Activated CD4-positive, alpha-beta T cell treated with anti-CD3 and anti-CD28 coated beads for 1 hour (primary cell): ENCODE measurements around the gene RPS14.

Experiments used
- DNase-seq: peaks from one replicate; pipeline ENCODE4 v3.0.0-alpha.2; 2020

RPS14 gene

DNA sequence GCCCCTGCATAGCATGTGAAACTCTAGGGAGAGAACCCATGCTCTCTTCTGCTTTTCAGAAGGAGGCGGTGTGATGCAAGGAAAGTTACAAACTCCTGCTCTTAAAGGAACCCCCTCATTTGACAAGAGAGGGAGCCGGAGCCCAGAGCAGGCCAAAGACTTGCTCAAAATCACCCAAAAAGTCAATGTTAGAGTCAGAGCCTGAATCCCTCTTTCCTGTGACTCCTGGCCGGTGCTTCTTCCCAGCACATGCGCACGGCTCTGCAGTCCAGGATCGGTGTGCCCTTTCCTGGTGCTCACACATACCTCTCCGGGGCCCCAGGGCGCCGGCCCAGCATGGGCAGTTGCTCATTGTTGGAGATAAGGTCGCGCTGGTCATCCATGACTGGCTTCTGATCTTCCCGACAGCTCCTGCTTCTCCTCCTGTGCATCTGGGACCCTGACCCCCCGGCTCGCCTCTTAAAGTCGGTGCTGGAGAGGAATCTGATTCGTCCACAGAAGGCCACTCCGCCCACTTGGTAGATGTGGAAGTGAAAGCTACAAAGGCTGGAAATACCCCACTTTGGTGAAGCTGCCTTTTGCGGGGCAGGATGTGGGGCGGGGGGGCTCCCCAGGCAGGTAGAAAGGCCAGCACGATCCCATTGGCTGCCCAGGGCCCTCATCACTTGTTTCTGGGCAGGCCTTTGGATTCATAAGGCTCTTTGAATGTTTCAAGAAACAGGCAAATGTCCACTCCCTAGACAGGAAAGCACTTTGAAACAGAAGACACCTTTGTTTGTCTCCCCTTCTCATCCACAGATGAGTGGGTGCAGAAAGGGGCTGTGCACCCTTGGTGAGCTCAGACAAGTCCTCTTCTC, 37.0 kb downstream of the RPS14 start, which contains the start of gene CD74:
Gene CD74 (minus strand): TSS at position 592 of the 857 bp plus-strand sequence. CDS start 161 bp downstream, at position 431.
- DNase-seq, result peak; percentile 84

DNA sequence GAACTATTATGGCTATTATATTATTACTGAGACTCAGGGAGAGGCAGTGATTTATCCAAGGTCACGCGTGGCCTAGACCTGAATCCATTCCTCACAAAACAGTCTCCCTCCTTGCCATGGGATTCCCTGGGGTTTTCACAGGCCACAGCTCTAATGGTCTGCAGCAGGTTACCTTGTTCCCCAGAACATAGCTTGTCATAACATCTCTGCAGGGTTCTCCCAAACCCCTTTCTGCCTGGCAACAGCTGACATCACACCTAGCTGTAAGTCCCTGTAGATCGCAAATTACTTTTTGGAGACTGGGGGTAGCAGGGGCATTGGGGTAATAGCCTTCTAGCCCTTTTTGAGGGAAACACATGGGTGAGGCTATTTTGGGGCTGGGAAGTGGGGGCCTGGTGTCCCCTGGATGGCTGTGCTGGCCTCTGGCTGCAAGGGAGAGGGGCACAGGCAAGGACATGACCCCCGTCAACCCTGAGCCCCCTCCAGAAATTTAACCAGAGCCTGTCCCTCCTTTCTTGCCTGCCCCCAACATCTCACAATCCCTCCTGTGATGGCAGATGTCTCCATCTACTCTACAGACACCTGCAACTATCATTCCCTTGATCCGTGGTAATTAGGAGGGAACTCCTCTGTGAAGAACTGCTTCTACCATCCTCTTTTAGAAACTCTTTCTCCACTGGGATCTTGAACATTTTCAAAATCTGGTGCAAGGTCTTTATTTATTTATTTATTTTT, 38.1 kb downstream of the RPS14 start:
- peak; percentile 48 for DNase-seq

DNA sequence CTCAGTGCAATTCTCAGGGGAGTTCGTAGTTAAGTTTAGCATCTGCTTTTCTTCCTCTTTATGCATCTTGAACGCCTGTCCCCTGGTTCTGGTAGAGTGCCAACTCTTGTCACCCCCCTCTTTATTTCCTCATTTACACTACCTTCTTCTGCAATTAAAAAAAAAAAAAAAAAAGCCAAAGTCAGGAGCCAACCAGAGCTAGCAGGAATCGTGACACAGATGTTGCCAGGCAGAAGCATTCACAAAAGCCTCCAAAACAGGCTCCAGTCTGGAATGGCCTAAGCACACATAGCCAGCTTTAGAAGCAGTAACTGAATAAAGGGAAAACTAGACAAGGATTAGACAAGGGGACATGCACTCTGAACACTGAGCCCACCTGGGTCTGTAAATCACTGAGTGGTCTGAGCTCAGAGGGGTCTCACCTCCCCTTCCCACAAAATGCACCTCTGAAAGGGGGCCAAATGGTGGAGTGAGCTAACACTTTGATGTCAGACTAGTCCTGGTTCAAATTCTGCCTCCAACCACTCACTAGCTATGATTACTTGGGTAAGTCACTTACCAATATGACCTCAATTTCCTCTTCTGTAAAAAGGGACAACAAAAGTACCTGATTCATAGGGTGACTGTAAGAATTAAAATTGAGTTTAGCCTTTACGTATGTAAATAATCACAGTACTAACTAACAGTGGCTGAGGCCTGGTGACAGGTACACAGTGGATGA, 38.9 kb downstream of the RPS14 start:
- DNase-seq, result peak; percentile 31

DNA sequence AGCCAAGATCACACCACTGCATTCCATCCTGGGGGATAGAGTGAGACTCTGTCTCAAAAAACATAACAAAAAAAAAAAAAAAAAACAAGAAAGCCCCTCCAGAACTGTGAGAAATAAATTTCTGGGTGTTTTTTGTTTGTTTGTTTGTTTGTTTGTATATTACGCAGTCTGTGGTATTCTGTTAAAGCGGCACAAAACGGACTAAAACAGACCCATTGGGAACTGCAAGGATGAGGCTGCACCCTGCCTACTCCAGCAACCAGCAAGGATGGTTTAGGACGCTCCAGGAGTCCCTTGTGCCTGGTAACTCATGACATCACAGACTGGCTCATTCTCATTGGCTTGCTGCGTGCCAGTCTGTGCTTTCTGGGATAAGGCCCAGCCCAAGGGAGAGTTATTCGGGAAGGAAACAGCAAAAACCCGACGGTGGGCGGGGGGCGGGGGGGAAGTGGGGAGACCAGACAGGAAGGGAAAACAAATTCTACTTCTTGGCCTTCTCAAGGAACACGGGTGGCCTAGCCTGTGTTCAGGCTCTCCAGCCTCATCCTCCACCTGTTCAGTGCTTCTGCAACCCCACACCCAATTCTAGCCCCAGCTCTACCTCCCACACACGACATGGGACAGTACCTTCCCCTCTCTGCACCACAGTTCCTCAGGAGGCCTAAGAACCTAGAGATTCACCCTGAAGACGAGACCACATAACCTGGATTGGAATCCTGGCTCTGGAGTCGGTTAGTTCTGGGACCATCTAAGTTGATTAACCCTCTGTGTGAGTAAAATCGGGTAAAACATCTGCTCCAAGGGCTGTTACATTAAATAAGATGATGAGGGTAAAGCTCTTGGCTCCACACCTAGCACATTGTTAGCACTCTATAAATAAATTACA, 39.7 kb downstream of the RPS14 start:
- DNase-seq, result no peak

DNA sequence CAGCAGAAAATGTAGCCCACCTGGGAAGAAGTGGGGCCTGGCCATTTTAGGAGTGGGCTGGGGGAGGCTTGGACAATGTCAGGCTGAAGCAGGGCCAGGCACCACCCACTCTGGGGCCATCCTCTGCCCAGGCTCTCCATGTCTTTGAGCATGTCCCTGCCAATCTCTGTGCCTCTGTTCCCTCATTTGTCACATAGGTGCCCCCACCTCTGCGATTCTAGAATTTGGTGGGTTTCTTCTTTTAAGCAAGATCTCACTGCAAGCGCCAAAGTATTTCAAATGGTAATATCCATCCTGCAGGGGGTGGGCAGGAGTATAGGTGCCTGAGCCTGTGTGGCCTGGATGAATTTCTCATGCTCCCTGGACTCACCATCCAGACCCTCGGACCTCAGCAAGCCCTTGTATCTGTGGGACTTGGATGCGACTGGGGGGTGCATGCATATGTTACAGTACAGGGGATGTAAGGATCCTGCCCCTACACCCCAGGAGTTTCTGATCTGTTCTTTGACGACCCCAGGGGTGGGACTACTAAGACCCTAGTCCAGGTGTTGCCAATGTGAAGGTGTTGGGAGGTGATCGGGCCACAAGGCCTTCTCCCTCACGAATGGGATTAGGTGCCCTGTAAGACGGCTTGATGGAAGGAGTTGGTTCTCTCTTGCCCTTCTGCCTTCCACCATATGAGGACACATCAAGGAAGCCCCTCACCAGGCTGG, 41.2 kb downstream of the RPS14 start:
- no peak for DNase-seq

DNA sequence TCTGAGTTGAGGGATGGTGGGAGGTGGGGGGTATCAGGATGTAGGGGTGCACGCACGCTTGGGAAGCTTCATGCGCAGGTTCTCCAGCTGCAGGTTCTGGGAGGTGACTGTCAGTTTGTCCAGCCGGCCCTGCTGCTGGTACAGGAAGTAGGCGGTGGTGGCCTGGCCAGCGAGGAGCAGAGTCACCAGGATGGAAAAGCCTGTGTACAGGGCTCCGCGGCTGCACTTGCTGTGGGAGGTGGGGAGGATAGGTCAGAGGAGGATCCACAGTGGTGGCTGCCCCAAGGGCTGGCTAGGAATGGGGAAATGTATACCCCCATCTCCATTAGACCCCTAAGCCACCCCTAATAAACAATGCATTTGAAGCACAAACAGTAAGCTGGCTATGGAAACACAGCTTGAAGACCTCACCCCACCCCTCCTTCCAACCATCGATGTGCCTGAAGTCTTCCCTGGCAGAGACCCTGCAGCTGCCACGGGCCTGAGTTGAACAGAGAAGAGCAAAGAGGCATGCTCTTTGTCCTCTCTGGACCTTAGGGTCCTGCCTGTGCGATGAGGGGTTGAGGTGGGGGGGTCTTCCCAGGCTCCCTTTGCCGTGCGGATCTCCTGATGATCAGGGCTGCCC, 42.3 kb downstream of the RPS14 start:
- DNase-seq, result no peak

DNA sequence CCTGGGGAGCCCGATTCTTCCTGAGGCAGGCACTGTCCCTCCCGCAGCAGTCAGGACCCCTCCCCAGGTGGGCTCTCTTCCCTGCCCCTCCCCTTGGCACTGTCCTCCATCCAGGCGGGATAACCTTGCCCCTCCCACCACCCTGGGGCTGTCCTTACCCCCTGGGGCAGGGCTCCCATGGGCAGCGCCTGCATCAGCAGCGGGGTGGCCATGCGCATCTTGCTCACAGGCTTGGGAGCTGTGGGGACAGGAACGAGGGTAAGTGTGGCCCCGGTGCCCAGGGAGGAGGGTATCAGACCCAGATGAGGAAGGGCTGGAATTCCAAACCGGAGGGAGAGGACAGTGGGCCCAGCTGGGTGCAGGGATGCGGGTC, 42.8 kb downstream of the RPS14 start:
- DNase-seq, result no peak

DNA sequence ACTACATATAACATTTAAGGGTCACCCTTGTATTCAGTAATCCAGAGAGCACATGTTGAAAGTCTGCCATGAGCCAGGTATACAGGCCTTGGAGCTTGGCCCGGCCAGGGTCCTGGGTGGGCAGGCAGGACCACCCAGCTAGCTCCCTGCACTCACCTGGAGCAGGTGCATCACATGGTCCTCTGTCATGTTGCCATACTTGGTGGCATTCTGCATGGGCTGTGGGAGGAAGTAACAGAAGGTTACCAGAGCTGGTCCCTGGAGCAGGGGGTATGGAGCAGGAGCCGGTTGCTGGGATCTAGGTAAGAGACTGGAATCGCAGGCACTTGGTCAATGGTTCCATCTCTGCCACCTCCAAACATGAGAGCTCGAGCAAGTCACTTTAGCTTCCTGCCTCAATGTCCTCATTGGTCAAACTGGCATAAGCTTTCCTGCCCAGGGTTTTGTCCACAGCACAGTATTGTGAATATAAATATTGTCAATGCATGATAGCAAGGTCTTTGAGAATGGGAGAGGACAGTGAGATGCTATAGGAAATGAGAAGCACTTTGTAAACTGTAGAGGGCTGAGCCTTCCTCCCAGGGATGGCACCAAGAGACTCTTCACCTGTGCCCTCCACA, 43.3 kb downstream of the RPS14 start:
- no peak for DNase-seq

DNA sequence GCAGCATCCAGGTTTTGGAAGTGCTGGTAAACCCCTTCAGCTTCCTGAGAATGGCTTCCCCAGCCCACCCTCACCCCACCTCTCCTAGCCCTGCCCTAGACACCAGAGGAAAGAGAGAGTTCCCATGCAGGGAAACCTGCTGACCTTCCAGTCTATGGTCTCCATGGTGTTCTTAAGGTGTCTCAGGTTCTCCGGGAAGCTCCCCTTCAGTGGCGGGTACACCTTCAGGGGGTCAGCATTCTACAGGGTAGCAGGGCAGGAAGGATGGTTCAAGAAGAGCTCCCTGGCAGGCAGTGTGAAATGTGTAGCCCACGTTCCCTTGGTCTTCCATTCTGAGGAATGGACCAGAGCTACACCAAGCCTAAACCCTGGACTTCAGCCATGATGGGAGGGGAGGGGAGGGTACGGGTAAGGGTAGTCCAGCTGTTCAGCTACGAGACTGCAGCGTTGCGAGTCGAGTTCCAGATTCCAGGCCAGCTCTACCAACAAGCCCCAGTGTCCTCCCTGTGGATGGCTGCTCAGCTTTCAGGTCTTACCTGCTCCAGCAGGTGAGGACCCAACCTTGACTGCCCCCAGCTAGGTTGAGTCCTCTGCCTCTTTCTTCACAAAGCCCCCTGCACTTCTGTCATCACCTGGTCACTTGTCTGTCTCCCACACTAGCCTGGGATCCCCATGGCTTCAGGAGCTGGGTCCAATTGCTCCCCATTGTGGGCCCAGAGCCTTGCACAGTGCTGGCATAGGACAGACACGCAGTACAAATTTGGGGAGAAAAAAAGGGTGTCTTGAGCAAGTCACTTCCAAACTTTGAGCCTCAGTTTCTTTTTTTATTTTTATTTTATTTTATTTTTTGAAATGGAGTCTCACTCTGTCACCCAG, 44.4 kb downstream of the RPS14 start:
- no peak for DNase-seq

DNA sequence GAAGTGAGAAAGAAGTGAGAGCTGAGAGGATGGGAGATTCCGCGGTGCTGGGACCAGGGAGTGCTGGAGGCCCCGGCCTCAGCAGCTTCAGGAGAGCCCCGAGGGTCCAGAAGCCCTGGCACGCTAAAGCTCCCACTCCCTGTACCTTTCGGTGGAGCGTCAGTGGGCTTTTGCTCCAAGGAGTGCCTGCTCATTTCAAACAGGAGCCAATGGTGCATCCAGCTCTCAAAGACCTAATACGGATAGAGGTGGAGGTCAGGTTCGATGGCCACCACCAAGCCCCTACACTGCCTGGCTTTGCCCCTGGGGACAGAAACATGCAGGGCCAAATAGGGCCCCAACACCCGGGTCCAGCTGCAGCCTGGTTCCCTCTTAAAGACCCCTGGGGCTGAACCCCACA, 45.0 kb downstream of the RPS14 start:
- no peak for DNase-seq

DNA sequence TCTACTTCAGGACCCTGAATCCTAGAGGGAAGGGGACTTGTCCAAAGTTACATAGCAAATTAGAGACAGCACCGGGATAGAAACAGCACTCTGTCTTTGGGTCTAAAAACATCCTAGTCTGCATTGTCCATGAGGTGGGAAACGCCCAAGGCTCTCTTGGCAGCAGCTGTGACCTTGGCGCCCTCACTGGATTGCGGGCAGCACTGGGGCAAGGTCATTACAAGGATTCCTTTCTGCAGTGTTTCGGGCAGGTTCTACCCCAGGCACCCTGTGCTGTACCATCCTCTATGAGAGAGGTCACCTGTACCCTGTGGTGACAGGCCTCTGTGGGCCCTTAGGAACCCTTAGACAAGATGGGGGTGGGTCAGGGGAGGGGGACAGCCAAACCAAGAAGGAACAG, 45.4 kb downstream of the RPS14 start:
- DNase-seq, result no peak

DNA sequence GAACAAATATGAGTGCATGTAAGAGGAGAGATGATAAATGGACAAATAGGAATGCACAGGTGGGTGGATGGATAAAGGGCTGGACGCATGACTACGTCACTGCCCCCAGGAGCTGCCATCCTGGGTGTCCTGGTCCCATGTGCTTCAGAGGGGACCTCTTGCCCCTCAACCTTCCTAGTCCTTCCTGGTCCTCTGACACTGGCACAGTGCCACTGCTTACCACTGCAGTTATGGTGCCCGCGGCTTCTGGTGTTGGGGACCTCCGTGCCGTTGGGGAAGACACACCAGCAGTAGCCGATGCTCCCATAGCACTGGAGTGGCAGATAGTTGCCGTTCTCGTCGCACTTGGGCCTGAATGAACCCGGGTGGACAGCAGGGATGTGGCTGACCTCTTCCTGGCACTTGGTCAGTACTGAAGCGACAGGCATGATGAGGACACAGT, 46.6 kb downstream of the RPS14 start:
- DNase-seq, result no peak

DNA sequence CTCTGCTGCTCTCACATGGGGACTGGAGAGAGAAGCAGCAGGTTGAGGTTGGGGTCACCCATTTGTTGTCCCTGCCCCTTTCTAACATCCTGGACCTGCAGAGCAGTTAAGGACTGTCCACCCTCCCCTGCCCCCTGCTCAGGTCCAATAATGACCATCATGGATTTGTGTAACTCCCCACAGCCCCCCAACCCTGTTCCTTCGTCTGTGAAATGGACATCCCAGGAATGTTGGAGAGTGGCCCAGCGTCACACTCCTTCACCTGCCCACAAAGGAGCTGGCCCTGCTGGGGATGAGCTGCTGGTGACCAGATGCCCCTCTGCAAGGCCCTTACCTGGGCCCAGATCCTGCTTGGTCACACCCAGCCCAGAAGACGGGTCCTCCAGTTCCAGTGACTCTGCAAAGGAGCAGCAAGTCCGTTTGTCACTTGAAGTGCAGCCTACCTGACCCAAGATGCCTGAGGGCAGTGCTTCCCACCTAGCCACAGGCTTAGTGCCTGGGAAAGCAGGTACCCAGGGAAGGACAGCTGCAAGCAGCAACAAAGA, 47.2 kb downstream of the RPS14 start:
- DNase-seq, result no peak

DNA sequence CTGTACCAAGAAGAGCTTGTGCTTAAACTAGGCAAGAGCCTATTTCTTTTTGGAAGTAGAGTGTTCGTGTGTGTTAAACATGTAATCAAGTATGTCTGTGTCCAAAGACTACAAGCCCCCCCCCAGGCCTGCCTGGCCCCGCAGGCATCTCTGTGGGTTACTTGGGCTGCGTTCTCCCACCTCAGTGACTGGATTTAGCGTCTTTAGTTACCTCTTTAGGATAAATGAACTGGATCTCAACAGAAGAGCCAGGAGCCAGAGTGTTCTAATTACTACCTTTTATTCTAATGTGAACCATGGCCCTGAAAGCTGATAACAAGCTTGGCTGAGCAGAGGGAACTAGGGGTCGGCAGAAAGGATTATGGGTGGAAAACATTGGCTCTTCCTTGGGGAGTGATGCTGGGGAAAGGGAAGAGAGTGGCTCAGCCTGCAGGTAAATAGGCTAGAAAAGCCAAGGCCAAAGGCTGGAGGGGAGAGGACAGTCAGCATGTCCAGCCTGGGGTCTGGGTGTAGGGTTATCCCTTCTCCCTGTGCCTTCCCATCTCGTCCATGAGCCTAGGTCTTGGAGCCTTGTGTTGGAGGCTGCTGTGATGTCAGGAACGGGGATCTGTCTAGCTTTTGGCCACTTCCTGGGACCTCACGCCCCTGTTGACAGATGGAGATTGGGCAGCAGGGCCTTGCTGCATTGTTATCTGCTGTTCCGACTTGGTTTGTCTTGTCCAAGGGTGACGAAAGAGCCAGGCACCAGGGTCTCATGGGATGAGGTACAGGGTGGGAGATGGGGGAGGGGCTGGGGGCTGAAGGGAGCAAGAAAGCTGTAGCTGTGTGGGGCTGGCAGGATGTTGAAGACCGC, 47.9 kb downstream of the RPS14 start:
- no peak for DNase-seq

DNA sequence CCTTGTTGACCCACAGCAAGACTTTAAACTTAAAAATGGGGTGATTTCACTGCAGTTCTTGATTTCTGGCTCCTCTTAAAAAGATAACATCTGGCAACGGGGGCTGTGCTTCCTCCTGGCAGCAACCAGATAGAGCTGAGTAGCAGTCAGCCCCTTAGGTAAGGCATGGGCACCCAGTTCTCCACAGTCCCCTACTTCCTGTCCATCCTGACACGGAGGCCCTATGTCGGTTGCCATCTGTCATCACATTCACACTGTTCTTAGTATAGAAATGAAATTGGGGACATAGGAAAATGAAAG, 48.5 kb downstream of the RPS14 start:
- no peak for DNase-seq

DNA sequence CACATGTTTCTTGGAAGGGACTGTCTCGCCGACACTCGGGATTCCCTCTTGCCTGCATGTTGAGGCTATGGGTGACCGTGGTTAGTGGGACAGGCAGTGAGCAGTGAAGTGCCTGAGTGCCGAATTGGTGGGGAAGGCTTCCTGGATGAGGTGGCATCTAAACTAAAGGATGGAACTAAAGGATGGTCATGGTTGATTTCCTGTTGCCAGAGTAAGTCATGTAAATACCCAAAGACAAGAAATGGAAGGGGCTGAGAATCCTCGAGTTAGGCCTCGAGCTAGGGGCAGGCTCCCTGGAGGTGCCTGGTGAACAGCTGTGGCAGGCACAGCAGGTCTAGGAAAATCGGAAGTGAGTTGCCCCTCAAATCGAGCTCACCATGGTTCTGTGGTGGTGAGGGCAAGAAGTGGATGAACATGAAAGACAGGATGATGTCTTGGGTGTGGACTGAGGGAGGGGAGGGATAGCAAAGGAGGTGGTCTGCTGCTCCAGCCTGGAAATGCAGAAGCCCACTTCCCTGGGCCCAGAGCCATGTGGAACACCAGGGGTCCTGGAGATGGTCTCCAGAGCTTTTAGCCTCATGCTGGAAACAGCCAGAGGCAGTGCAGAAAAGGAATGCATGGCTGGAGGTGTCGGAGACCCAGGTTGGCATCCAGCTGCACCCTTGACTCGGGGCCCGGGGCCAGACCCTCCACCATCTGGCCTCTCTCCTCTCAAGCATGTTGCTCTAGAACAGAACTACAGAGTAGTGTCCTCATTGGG, 49.0 kb downstream of the RPS14 start:
- DNase-seq, result no peak

DNA sequence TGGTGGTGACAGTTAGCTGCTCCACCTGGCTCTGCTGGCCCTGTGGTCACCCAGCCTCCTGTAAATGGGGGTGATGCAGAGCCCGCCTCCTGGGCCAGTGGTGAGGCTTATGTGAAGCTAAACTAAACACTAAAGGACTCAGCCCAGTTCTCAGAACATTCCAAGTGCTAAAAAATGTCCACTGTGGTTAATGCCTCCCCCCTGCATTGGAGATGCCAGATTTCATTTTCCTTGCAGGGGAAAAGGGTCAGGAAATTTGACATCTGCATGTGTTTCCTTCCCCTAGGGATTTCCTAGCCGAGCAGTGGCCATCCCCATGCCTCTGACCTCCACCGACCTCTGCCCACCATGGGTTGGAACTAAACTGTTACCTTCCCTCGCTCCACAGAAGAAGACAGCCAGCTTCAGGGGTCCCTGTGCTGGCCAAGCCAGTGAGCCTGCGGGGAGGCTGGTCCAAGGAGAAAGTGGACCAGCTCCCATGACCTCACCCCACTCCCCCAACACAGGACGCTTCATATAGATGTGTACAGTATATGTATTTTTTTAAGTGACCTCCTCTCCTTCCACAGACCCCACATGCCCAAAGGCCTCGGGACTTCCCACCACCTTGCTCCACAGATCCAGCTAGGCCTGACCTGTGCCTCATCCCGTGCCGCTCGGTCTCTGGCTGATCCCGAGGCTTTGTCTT, 49.9 kb downstream of the RPS14 start:
- no peak for DNase-seq
